C4-2B (cell line): Measurements from ENCODE around the gene IQCM.
"Not testable (repeated sequence)": the region's sequence is repeated elsewhere in the genome, so short reads cannot be mapped to it uniquely, and the experiment has no call there.

Experiments
- H3K27ac ChIP-seq: fragments of 450-650 bp; 2 replicates; pipeline ENCODE4 v1.5.1; 2017
- CTCF ChIP-seq: fragments of 450-650 bp; conservative IDR thresholded peaks from 2 replicates; pipeline ENCODE4 v1.5.1; 2017; ENCODE audit warnings: mild to moderate bottlenecking
- ZFX ChIP-seq: fragments of 450-650 bp; IDR thresholded peaks from 2 replicates; pipeline ENCODE4 v1.6.1; 2017

IQCM gene

GRCh38 chr4:149370002-149370401 is 445.6 kb downstream of the IQCM start:
- TF ChIP-seq CTCF (no peak), ZFX (no peak)
- no peak overlapping the region for H3K27ac ChIP-seq

- TF ChIP-seq ZFX, result no peak
- no peak for TF ChIP-seq CTCF
- no peak overlapping the region for H3K27ac ChIP-seq
Measured at GRCh38 chr4:149353241-149353640, 462.4 kb downstream of the IQCM start.

DNA sequence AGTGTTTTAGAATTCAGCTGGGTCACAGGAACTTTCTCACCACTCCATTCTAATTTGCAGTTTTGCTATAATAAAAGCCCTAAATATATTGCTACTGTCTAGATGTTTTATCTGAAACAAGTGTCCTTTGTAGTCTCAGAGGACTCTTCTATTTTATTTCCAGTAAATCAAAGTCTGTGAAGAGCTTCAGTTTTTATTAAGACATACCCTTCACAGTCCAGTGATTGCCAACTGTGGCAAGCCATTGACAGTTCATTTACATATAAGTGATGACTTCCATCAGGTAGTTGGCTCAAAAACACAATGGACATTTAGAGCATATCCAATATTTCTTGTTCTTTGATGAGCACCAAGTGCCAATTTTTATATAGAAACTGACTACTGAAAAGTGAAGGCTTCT is 466.1 kb downstream of the IQCM start:
- no peak overlapping the region for H3K27ac ChIP-seq
- TF ChIP-seq ZFX (no peak), CTCF (no peak)

DNA sequence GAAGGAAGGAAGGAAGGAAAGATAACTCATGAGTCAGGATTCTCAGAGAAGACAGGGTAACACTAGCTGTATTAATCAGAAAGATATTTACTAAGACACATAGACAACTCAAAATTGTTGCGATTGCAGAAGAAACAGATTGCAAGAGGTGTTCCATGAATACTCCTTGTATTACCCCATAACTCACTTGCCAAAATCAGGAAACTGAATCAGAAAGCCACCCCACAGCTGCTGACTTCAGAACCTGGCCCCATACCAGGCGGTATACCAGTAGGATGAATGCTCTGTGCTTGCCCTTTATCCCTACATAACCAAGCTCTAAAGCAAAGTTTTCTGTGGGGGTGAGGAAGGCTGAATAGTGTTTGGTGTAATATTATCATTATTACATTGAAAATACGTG is 468.5 kb downstream of the IQCM start:
- no peak for TF ChIP-seq CTCF
- no peak for TF ChIP-seq ZFX

GRCh38 chr4:149345424-149345823 is 470.2 kb downstream of the IQCM start:
- TF ChIP-seq CTCF (no peak), ZFX (no peak)
- H3K27ac ChIP-seq, result no peak overlapping the region

More for the DNA sequence above, 468.5 kb downstream of the IQCM start:
- H3K27ac ChIP-seq, result no peak overlapping the region

- H3K27ac ChIP-seq, result no peak overlapping the region
- TF ChIP-seq ZFX (no peak), CTCF (no peak)
Measured at GRCh38 chr4:149344436-149344835, 471.2 kb downstream of the IQCM start.

DNA sequence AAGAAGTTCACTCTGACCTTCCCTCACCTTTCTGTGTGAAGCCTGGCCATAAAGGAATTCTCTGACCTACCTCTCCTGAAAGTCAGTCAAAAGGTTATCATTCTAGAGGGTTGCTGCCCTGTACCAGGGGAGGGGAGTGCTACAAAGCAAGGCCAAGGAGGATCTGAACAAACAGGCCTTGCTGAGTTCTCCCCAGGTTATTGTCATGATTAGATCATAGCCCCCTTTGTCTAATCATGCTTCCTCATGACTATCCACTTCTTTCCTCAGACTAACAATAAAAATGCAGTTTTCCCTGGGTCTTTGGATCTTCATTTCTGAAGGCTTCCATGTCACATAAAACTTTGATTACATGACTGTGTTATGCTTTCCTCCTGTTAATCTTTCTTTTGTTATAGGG is 472.0 kb downstream of the IQCM start:
- no peak for TF ChIP-seq ZFX
- no peak for TF ChIP-seq CTCF
- H3K27ac ChIP-seq, result no peak overlapping the region

DNA sequence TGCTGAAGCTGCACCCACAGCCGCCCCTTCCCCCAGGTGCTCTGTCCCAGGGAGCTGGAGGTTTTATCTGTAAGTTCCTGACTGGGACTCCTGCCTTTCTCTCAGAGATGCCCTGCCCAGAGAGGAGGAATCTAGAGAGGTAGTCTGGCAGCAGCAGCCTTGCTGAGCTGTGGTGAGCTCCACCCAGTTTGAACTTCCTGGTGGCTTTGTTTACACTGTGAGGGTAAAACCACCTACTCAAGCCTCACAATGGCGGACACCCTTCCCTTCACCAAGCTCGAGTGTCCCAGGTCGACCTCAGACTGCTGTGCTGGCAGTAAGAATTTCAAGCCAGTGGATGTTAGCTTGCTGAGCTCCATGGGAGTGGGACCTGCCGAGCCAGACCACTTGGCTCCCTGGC is 474.5 kb downstream of the IQCM start:
- H3K27ac ChIP-seq, result not testable (repeated sequence)
